HEK293 (cell line): Measurements from ENCODE around the gene TCOF1.

ENCODE experiments used
- CTCF ChIA-PET: fragments of 350-600 bp; formaldehyde crosslinking; extraction: SDS; loops from one replicate; lab custom pipeline; 2021; ENCODE audit warnings: antibody characterized with exemption; lab: Yijun Ruan, JAX
- POLR2A ChIA-PET: fragments of 300-600 bp; formaldehyde crosslinking; extraction: SDS; loops from one replicate; lab custom pipeline; 2020; ENCODE audit warnings: antibody characterized with exemption, inconsistent platforms; lab: Yijun Ruan, JAX
- H3K27ac ChIP-seq: fragments of 200-500 bp; sonication (Bioruptor generic); 2 replicates; pipeline ENCODE4 v1.5.1; 2014; ENCODE audit warnings: low read depth, low read length, control low read depth, inconsistent platforms; ENCODE audit errors: extremely low read depth
- H3K36me3 ChIP-seq, 2 experiments: fragments of 200-500 bp in 1 of 2; sonication (Bioruptor generic) in 1 of 2; 1 replicate in 1 of 2; 2 replicates in 1 of 2; pipeline ENCODE4 v1.5.1; 2014 to 2017; ENCODE audit warnings: inconsistent platforms in 2 of 2, low read length in 2 of 2; ENCODE audit not compliant: control insufficient read depth in 2 of 2, insufficient read depth in 1 of 2
- H3K4me1 ChIP-seq: fragments of 200-500 bp; sonication (Bioruptor generic); 2 replicates; pipeline ENCODE4 v1.5.1; 2014; ENCODE audit warnings: mild to moderate bottlenecking, low read length, inconsistent platforms; ENCODE audit not compliant: control insufficient read depth, insufficient read depth
- H3K4me3 ChIP-seq: 2 replicates; pipeline ENCODE4 v1.5.1; 2011; ENCODE audit warnings: low read depth, mild to moderate bottlenecking, control low read depth, low read length, moderate library complexity
- H3K9me3 ChIP-seq: fragments of 200-500 bp; sonication (Bioruptor generic); 2 replicates; pipeline ENCODE4 v1.5.1; 2014; ENCODE audit warnings: low read depth, low read length, inconsistent platforms; ENCODE audit not compliant: control insufficient read depth, insufficient read depth
- GLIS1 ChIP-seq: fragments of 450-650 bp; formaldehyde crosslinking; IDR thresholded peaks from 2 replicates; pipeline ENCODE4 v1.5.1; 2016; ENCODE audit warnings: missing biosample characterization, missing genetic modification characterization
- HIC1 ChIP-seq: fragments of 450-650 bp; formaldehyde crosslinking; IDR thresholded peaks from 2 replicates; pipeline ENCODE4 v1.5.1; 2016; ENCODE audit warnings: missing biosample characterization, missing genetic modification characterization
- INSM2 ChIP-seq: fragments of 450-650 bp; formaldehyde crosslinking; IDR thresholded peaks from 2 replicates; pipeline ENCODE4 v1.5.1; 2016; ENCODE audit warnings: missing biosample characterization, missing genetic modification characterization
- PBX3 ChIP-seq: sonication (generic); formaldehyde crosslinking; IDR thresholded peaks from 2 replicates; pipeline ENCODE4 v1.8.1; 2022; ENCODE audit warnings: mild to moderate bottlenecking, moderate library complexity, missing genetic modification reagents
- ZBTB20 ChIP-seq: fragments of 450-650 bp; formaldehyde crosslinking; IDR thresholded peaks from 2 replicates; pipeline ENCODE4 v1.5.1; 2016; ENCODE audit warnings: missing biosample characterization, missing genetic modification characterization
- ZIC2 ChIP-seq: fragments of 450-650 bp; formaldehyde crosslinking; IDR thresholded peaks from 2 replicates; pipeline ENCODE4 v1.5.1; 2016; ENCODE audit warnings: missing biosample characterization, missing genetic modification characterization
- ZNF132 ChIP-seq: fragments of 450-650 bp; formaldehyde crosslinking; IDR thresholded peaks from 2 replicates; pipeline ENCODE4 v1.5.1; 2017; ENCODE audit warnings: missing biosample characterization, missing genetic modification characterization, borderline replicate concordance
- ZNF148 ChIP-seq: fragments of 450-650 bp; formaldehyde crosslinking; IDR thresholded peaks from 2 replicates; pipeline ENCODE4 v1.5.0; 2017; ENCODE audit warnings: missing biosample characterization, missing genetic modification characterization, borderline replicate concordance
- ZNF23 ChIP-seq: fragments of 450-650 bp; formaldehyde crosslinking; IDR thresholded peaks from 2 replicates; pipeline ENCODE4 v1.5.1; 2016; ENCODE audit warnings: missing biosample characterization, missing genetic modification characterization, borderline replicate concordance
- ZNF280C ChIP-seq: fragments of 450-650 bp; formaldehyde crosslinking; IDR thresholded peaks from 2 replicates; pipeline ENCODE4 v1.5.1; 2016; ENCODE audit warnings: missing biosample characterization, missing genetic modification characterization
- ZNF394 ChIP-seq: fragments of 450-650 bp; formaldehyde crosslinking; IDR thresholded peaks from 2 replicates; pipeline ENCODE4 v1.5.1; 2016; ENCODE audit warnings: missing biosample characterization, missing genetic modification characterization, mild to moderate bottlenecking, moderate library complexity, borderline replicate concordance
- ZNF555 ChIP-seq: fragments of 450-650 bp; formaldehyde crosslinking; conservative IDR thresholded peaks from 2 replicates; pipeline ENCODE4 v1.5.1; 2017; ENCODE audit warnings: missing biosample characterization, mild to moderate bottlenecking, missing genetic modification characterization, inconsistent platforms
- ZNF600 ChIP-seq: fragments of 450-650 bp; formaldehyde crosslinking; IDR thresholded peaks from 2 replicates; pipeline ENCODE4 v1.5.1; 2016; ENCODE audit warnings: missing biosample characterization, missing genetic modification characterization
- ZNF621 ChIP-seq: fragments of 450-650 bp; formaldehyde crosslinking; IDR thresholded peaks from 2 replicates; pipeline ENCODE4 v1.5.1; 2017; ENCODE audit warnings: missing biosample characterization, missing genetic modification characterization
- ZNF639 ChIP-seq: fragments of 450-650 bp; formaldehyde crosslinking; IDR thresholded peaks from 2 replicates; pipeline ENCODE4 v1.5.1; 2016; ENCODE audit warnings: missing biosample characterization, missing genetic modification characterization
- ZNF660 ChIP-seq: fragments of 450-650 bp; IDR thresholded peaks from 2 replicates; pipeline ENCODE4 v1.5.1; 2018; ENCODE audit warnings: missing biosample characterization, mild to moderate bottlenecking, missing genetic modification characterization
- ZNF707 ChIP-seq: fragments of 450-650 bp; formaldehyde crosslinking; IDR thresholded peaks from 2 replicates; pipeline ENCODE4 v1.5.1; 2016; ENCODE audit warnings: missing biosample characterization, missing genetic modification characterization
- ZNF830 ChIP-seq: fragments of 450-650 bp; IDR thresholded peaks from 2 replicates; pipeline ENCODE4 v1.5.0; 2018; ENCODE audit warnings: missing biosample characterization, missing genetic modification characterization, low read depth, mild to moderate bottlenecking, moderate library complexity
- ZSCAN30 ChIP-seq: fragments of 450-650 bp; IDR thresholded peaks from 2 replicates; pipeline ENCODE4 v1.5.1; 2018; ENCODE audit warnings: missing biosample characterization, mild to moderate bottlenecking, missing genetic modification characterization, moderate library complexity

Gene TCOF1

GRCh38 chr5:150317048-150318003 lies 40.2 kb upstream of the TCOF1 start (continued):
- TF ChIP-seq HIC1 (peak; percentile 86), ZNF660 (tag by site-specific recombination) (0 out of 2 replicates have a peak, but pooled peaks have one; percentile 30), ZNF707 (tag by site-specific recombination) (no peak), ZNF394 (tag by site-specific recombination) (peak; percentile 41; the same call in 1 of the 2 replicates), ZIC2 (tag by site-specific recombination) (0 out of 2 replicates have a peak, but pooled peaks have one; percentile 15), ZNF555 (no peak), ZNF621 (tag by site-specific recombination) (no peak), ZNF639 (tag by site-specific recombination) (peak; percentile 76; the same call in 1 of the 2 replicates), PBX3 (CRISPR knock-in tag) (no peak), ZSCAN30 (no peak), INSM2 (tag by site-specific recombination) (peak; percentile 72; the same call in 1 of the 2 replicates), ZNF830 (tag by site-specific recombination) (no peak), ZNF600 (peak; percentile 52; the same call in 1 of the 2 replicates), GLIS1 (peak; percentile 33; the same call in 1 of the 2 replicates), ZBTB20 (no peak), ZNF132 (no peak)

GRCh38 chr5:150318613-150319483 lies 38.6 kb upstream of the TCOF1 start:
- Histone ChIP-seq H3K27ac (no peak overlapping the region), H3K4me1 (peaks cover 7% of the 10 kb centered on the region), H3K4me3 (no peak overlapping the region), H3K9me3 (no peaks in the 10 kb centered on the region), H3K36me3 (no peaks in the 10 kb centered on the region)
- ChIA-PET CTCF (interaction anchor here (1.4 kb wide), 1 partner anchor 11 kb away, joined by 3 read pairs; no protein-coding TSS in a partner anchor), POLR2A (interaction anchor here (0.5 to 1.3 kb wide), 2 partner anchors 24 to 148 kb away, joined by 5 to 7 read pairs; no protein-coding TSS in a partner anchor)
- TF ChIP-seq ZNF23 (tag by site-specific recombination) (no peak), ZNF280C (no peak), ZNF148 (tag by site-specific recombination) (no peak)
